HCT116 (cell line): ENCODE measurements around the gene PIK3R6. TPM values are rescaled to one million over a fixed set of nuclear protein-coding genes. Genes with fewer than 3 reads are reported as not detected.

Experiments
- ATAC-seq: fragments of 200-7000 bp; cut with Tn5 transposase; 2 replicates; pipeline ENCODE4 v1.9.1; 2020; ENCODE audit warnings: mild to moderate bottlenecking, moderate library complexity
- BruUV-seq: library from RNA; stranded (reverse); fragments of 400-500 nt; replicated peaks from 2 replicates; lab custom pipeline; 2021; lab: Mats Ljungman, UMichigan
- CTCF ChIA-PET: fragments of 300-600 bp; sonication (Branson Sonifier 250); formaldehyde crosslinking; loops from one replicate; lab custom pipeline; 2021; ENCODE audit warnings: antibody characterized with exemption; lab: Charles Lee
- POLR2A ChIA-PET: fragments of 300-600, 350-600 bp; sonication (Branson Sonifier 250); formaldehyde crosslinking; loops from one replicate; lab custom pipeline; 2021; ENCODE audit warnings: antibody characterized with exemption; lab: Charles Lee
- RAD21 ChIA-PET, 2 experiments: fragments of 300-600 bp; sonication (Branson Sonifier 250); formaldehyde crosslinking; loops; one replicate each; lab custom pipeline; 2023; ENCODE audit warnings: low total read pairs in 2 of 2; ENCODE audit not compliant: uncharacterized antibody in 2 of 2, unreplicated experiment in 2 of 2, low non-redundant PET in 1 of 2; lab: Charles Lee
- DNase-seq: peaks from one replicate; pipeline ENCODE4 v3.0.0-alpha.2; 2010; ENCODE audit warnings: low read depth, low spot score
- H2AFZ ChIP-seq: fragments of 200-600 bp; shearing (Covaris generic), sonication (generic); 2 replicates; pipeline ENCODE4 v1.6.1; 2017; ENCODE audit warnings: low read depth, mixed run types, mixed read lengths, antibody characterized with exemption, low read length; ENCODE audit not compliant: poor library complexity, severe bottlenecking
- H3K27ac ChIP-seq: 2 replicates; pipeline ENCODE4 v1.5.1; 2012; ENCODE audit warnings: low read depth, low read length
- H3K27me3 ChIP-seq: fragments of 200-600 bp; sonication (generic); 2 replicates; pipeline ENCODE4 v1.6.1; 2016; ENCODE audit warnings: mixed run types, low read length, mixed read lengths; ENCODE audit not compliant: insufficient read depth
- H3K36me3 ChIP-seq, 2 experiments: fragments of 200-500 bp in 1 of 2; fragments of 200-600 bp in 1 of 2; sonication (Bioruptor generic) in 1 of 2; sonication (generic) in 1 of 2; 2 replicates each; pipeline versions ENCODE4 v1.5.1 to v1.6.1; 2014 to 2016; ENCODE audit warnings: low read length in 2 of 2, inconsistent platforms in 1 of 2, mixed read lengths in 1 of 2, mixed run types in 1 of 2; ENCODE audit not compliant: insufficient read depth in 2 of 2, control insufficient read depth in 1 of 2
- H3K4me1 ChIP-seq, 2 experiments: fragments of 200-600 bp in 1 of 2; sonication (generic) in 1 of 2; 2 replicates each; pipeline versions ENCODE4 v1.5.1 to v1.6.1; 2012 to 2017; ENCODE audit warnings: low read length in 2 of 2, inconsistent platforms in 1 of 2, mild to moderate bottlenecking in 1 of 2, mixed read lengths in 1 of 2, mixed run types in 1 of 2, moderate library complexity in 1 of 2; ENCODE audit not compliant: insufficient read depth in 2 of 2, control insufficient read depth in 1 of 2
- H3K4me2 ChIP-seq: fragments of 200-600 bp; sonication (generic); 2 replicates; pipeline ENCODE4 v1.6.1; 2017; ENCODE audit warnings: mixed run types, low read length, mixed read lengths
- H3K4me3 ChIP-seq, 2 experiments: fragments of 200-600 bp in 1 of 2; sonication (generic) in 1 of 2; replicated peaks in 1 of 2; 2 replicates each; pipeline ENCODE4 v1.5.1; 2011 to 2016; ENCODE audit warnings: low read length in 2 of 2, control low read depth in 1 of 2, low read depth in 1 of 2, mild to moderate bottlenecking in 1 of 2, mixed read lengths in 1 of 2, mixed run types in 1 of 2
- H3K79me2 ChIP-seq: fragments of 200-600 bp; sonication (generic); 2 replicates; pipeline ENCODE4 v1.6.1; 2017; ENCODE audit warnings: mild to moderate bottlenecking, mixed run types, low read length, moderate library complexity, mixed read lengths; ENCODE audit not compliant: insufficient read depth
- H3K9ac ChIP-seq: fragments of 200-600 bp; sonication (generic); 2 replicates; pipeline ENCODE4 v1.6.1; 2016; ENCODE audit warnings: low read length, mixed read lengths
- H3K9me2 ChIP-seq: fragments of 200-600 bp; sonication (generic), shearing (Covaris generic); 2 replicates; pipeline ENCODE4 v1.6.1; 2017; ENCODE audit warnings: mixed run types, mild to moderate bottlenecking, moderate library complexity; ENCODE audit not compliant: insufficient read depth
- H3K9me3 ChIP-seq, 2 experiments: fragments of 200-500 bp in 1 of 2; fragments of 200-600 bp in 1 of 2; sonication (Bioruptor generic) in 1 of 2; sonication (generic) in 1 of 2; 2 replicates each; pipeline ENCODE4 v1.6.1; 2014 to 2017; ENCODE audit warnings: low read length in 2 of 2, mixed read lengths in 2 of 2, inconsistent platforms in 1 of 2, low read depth in 1 of 2, mild to moderate bottlenecking in 1 of 2, mixed run types in 1 of 2, moderate library complexity in 1 of 2; ENCODE audit not compliant: control insufficient read depth in 1 of 2, insufficient read depth in 1 of 2
- H4K20me1 ChIP-seq: fragments of 200-600 bp; sonication (generic), shearing (Covaris generic); 2 replicates; pipeline ENCODE4 v1.6.1; 2017; ENCODE audit warnings: mixed run types, mild to moderate bottlenecking, moderate library complexity; ENCODE audit not compliant: insufficient read depth
- POLR2A ChIP-seq: IDR thresholded peaks from 2 replicates; pipeline ENCODE4 v1.7.0; 2011; ENCODE audit warnings: borderline replicate concordance; ENCODE audit not compliant: insufficient read depth, insufficient read length; ENCODE audit errors: extremely low read depth
- POLR2AphosphoS5 ChIP-seq: IDR thresholded peaks from 2 replicates; pipeline ENCODE4 v1.6.1; 2011; ENCODE audit warnings: mild to moderate bottlenecking, low read depth, low read length, moderate library complexity
- SP1 ChIP-seq: IDR thresholded peaks from 2 replicates; pipeline ENCODE4 v1.6.1; 2012; ENCODE audit warnings: low read depth
- SRF ChIP-seq: IDR thresholded peaks from 2 replicates; pipeline ENCODE4 v1.6.1; 2012; ENCODE audit warnings: low read depth
- TCF7L2 ChIP-seq: IDR thresholded peaks from 2 replicates; pipeline ENCODE4 v1.7.0; 2011; ENCODE audit warnings: borderline replicate concordance, inconsistent platforms; ENCODE audit not compliant: insufficient read depth, insufficient read length; ENCODE audit errors: extremely low read depth
- ZFX ChIP-seq: fragments of 450-650 bp; IDR thresholded peaks from 2 replicates; pipeline ENCODE4 v1.6.1; 2017
- intact Hi-C: fragments of 100-400 bp; cut with micrococcal nuclease; formaldehyde crosslinking; loops from 2 replicates; pipeline ENCODE4 v1.10.0; 2022
- total RNA-seq: library from RNA; stranded (reverse); gene quantifications from one replicate; pipeline ENCODE4 v1.2.1, GENCODE V29; 2021; ENCODE audit not compliant: unreplicated experiment
- TF ChIP-seq, protein P1 (sequence below): IDR thresholded peaks from 2 replicates; pipeline ENCODE4 v1.6.1; 2012; ENCODE audit warnings: low read depth

Gene PIK3R6
- total RNA-seq, 1 experiment from 2014 or later = 0.07 TPM

DNA sequence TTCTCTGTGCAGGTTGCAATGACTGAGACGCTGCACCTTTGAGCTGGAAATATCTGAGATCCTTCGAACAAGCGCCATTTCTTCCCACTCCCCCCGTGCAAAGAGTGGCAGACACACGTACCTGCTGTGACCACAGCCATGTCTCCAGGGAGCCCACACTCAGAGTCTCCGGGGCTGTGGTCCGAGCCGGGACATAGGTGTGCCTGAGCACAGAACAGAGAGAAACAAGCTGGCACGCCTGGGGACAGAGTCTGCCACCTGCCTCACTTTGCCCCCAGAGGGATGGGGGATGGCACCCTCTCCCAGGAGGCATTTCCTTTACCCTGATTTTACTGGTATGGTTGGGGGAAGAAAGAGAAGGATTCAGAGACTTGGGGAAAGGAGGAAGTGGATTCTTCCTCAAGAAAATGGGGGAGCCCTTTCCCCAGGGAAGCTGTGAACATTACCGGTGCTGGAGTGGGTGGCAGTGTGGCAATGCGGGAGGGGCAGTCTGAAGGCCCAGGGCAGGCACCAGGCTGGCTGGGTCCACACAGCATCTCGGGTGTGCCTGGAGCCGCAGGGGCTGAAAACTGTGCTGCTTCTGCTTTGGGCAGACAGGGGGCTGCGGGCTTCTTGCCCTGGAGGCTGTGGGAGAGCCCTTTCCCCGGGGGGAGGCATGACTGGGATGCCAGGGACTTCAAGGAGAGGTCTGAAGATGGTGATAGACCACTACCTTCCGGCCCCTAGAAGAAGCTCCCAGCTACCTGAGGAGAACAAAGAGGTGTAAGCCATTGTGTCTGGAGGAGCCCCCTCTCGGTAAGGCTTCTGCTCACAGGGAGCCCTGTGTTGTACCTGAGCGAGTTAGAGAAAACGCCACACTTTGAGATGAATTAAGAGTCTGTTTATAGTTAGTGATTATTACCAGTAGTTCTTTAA is 6.6 kb upstream of the PIK3R6 start:
- no peaks in the 10 kb centered on the region for H4K20me1 ChIP-seq
- intact Hi-C loops = no loop called here
- peaks cover 19% of the 10 kb centered on the region for H3K27me3 ChIP-seq
- no peaks in the 10 kb centered on the region for H3K79me2 ChIP-seq
- BruUV-seq = no TSS peak
- ATAC-seq = no peak
- no peak overlapping the region for H3K4me2 ChIP-seq
- H2AFZ ChIP-seq = no peak overlapping the region
- H3K4me3 ChIP-seq = no peak overlapping the region
- TF ChIP-seq, protein P1, sequence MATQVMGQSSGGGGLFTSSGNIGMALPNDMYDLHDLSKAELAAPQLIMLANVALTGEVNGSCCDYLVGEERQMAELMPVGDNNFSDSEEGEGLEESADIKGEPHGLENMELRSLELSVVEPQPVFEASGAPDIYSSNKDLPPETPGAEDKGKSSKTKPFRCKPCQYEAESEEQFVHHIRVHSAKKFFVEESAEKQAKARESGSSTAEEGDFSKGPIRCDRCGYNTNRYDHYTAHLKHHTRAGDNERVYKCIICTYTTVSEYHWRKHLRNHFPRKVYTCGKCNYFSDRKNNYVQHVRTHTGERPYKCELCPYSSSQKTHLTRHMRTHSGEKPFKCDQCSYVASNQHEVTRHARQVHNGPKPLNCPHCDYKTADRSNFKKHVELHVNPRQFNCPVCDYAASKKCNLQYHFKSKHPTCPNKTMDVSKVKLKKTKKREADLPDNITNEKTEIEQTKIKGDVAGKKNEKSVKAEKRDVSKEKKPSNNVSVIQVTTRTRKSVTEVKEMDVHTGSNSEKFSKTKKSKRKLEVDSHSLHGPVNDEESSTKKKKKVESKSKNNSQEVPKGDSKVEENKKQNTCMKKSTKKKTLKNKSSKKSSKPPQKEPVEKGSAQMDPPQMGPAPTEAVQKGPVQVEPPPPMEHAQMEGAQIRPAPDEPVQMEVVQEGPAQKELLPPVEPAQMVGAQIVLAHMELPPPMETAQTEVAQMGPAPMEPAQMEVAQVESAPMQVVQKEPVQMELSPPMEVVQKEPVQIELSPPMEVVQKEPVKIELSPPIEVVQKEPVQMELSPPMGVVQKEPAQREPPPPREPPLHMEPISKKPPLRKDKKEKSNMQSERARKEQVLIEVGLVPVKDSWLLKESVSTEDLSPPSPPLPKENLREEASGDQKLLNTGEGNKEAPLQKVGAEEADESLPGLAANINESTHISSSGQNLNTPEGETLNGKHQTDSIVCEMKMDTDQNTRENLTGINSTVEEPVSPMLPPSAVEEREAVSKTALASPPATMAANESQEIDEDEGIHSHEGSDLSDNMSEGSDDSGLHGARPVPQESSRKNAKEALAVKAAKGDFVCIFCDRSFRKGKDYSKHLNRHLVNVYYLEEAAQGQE = no peak
- no peak for TF ChIP-seq POLR2AphosphoS5
- TF ChIP-seq POLR2A = no peak
- no peak for TF ChIP-seq SRF
- TF ChIP-seq ZFX = no peak
- TF ChIP-seq TCF7L2 = no peak
- TF ChIP-seq SP1 = no peak
- DNase-seq = no peak
- H3K9me2 ChIP-seq = no peaks in the 10 kb centered on the region
- no peaks in the 10 kb centered on the region for H3K9me3 ChIP-seq
- ChIA-PET RAD21 (no interaction called here), POLR2A (no interaction called here), CTCF (interaction anchor here (1.1 kb wide), 1 partner anchor 21 kb away, joined by 3 read pairs; no protein-coding TSS in a partner anchor)
- no peak overlapping the region for H3K27ac ChIP-seq
- H3K4me1 ChIP-seq = no peaks in the 10 kb centered on the region
- no peak overlapping the region for H3K9ac ChIP-seq
- H3K36me3 ChIP-seq = no peaks in the 10 kb centered on the region
